Thymus (tissue), 11 donors: ENCODE measurements around the gene SORCS1. TPM values are rescaled to one million over a fixed set of nuclear protein-coding genes. Genes with fewer than 3 reads are reported as not detected.

Source experiments
- DNase-seq, 9 donors: peaks; one replicate each; pipeline ENCODE4 v3.0.0-alpha.2; 2013; ENCODE audit warnings: low spot score in 9 of 9, low read depth in 6 of 9, missing footprints in 1 of 9
- H3K27ac ChIP-seq, 2 donors: one replicate each; pipeline ENCODE4 v1.5.1; 2013; ENCODE audit warnings: control low read depth in 1 of 2, low read depth in 1 of 2, low read length in 1 of 2, mild to moderate bottlenecking in 1 of 2, moderate library complexity in 1 of 2
- H3K27me3 ChIP-seq, 2 donors: one replicate each; pipeline ENCODE4 v1.5.1; 2013; ENCODE audit warnings: low read length in 1 of 2; ENCODE audit not compliant: control insufficient read depth in 2 of 2, insufficient read depth in 1 of 2
- H3K36me3 ChIP-seq, 2 donors: one replicate each; pipeline ENCODE4 v1.5.1; 2013; ENCODE audit warnings: low read length in 1 of 2, mild to moderate bottlenecking in 1 of 2, moderate library complexity in 1 of 2; ENCODE audit not compliant: control insufficient read depth in 2 of 2, insufficient read depth in 2 of 2
- H3K4me1 ChIP-seq, 2 donors: one replicate each; pipeline ENCODE4 v1.5.1; 2013; ENCODE audit warnings: low read length in 2 of 2; ENCODE audit not compliant: control insufficient read depth in 2 of 2, insufficient read depth in 2 of 2
- H3K4me3 ChIP-seq, 2 donors: one replicate each; pipeline ENCODE4 v1.5.1; 2013; ENCODE audit warnings: low read length in 2 of 2, control low read depth in 1 of 2, mild to moderate bottlenecking in 1 of 2
- H3K9me3 ChIP-seq, 2 donors: one replicate each; pipeline ENCODE4 v1.5.1; 2013; ENCODE audit warnings: low read length in 1 of 2, mild to moderate bottlenecking in 1 of 2; ENCODE audit not compliant: control insufficient read depth in 2 of 2, insufficient read depth in 1 of 2
- WGBS: extraction: QIAGEN DNeasy Blood & Tissue Kit; methylation state at CpG from one replicate; pipeline ENCODE4 v1.1.7; 2013; 5-methylcytosine and 5-hydroxymethylcytosine counted together
- polyA plus RNA-seq: library from polyadenylated mRNA; stranded (reverse); fragments of 200-250 nt; gene quantifications from one replicate; pipeline ENCODE4 v1.2.3, GENCODE V29; 2013
- total RNA-seq: library from RNA; stranded (reverse); fragments of 120-200 nt; gene quantifications from one replicate; pipeline ENCODE4 v1.2.4, GENCODE V29; 2013
- donor health status: healthy.

The SORCS1 gene
- total and polyA plus RNA-seq, 2 donors: 1.1 to 3.6 TPM

DNA sequence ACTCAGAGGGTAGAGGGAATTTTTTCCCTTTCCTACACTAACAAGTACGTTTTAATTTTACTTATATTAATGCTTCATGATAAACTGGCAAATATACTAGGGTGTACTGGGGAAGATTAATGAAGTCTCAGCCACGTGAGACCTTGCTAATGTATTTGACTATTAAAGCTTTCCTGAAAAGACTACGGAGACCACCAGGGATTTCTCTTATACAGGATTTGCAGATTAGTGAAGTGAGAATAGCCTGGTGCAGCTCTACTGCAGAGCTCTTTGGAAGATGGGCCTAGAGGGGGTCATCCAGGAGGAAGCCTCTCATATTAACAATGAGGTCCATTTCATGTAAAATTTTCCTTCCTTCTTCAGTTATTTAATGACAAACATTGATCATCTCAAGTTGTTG lies 379.0 kb downstream of the SORCS1 start:
- H3K27ac ChIP-seq: no peak overlapping the region
- H3K36me3 ChIP-seq: no peaks in the 10 kb centered on the region
- no peaks in the 10 kb centered on the region for H3K9me3 ChIP-seq
- H3K4me1 ChIP-seq: no peaks in the 10 kb centered on the region
- no peaks in the 10 kb centered on the region for H3K27me3 ChIP-seq
- no peak for DNase-seq
- WGBS: 89% methylated on average over 3 of the region's 3 CpGs
- no peak overlapping the region for H3K4me3 ChIP-seq

DNA sequence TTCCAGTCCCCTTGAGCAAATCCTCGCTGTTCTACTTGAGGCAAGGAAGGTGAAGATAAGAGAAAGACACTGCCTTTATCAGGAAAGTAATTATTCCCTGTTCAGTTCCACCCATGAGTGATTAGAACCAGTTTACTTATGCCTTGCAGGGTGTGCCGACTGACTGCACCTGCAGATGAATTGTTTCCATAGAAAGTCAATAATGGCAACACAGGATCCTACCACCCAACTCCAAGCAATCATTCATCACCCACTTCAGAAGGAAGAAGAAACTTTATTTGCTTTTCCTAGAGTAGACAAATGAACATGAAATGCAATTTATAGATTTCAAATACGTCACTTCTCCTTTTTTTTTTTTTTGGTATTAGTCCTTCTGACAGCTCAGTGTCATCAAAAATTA lies 383.9 kb downstream of the SORCS1 start:
- WGBS: 90% methylated on average over 3 of the region's 3 CpGs
- Histone ChIP-seq H3K4me3 (no peak overlapping the region), H3K27ac (no peak overlapping the region), H3K9me3 (no peaks in the 10 kb centered on the region), H3K4me1 (no peaks in the 10 kb centered on the region), H3K27me3 (no peaks in the 10 kb centered on the region), H3K36me3 (no peaks in the 10 kb centered on the region)
- no peak for DNase-seq

DNA sequence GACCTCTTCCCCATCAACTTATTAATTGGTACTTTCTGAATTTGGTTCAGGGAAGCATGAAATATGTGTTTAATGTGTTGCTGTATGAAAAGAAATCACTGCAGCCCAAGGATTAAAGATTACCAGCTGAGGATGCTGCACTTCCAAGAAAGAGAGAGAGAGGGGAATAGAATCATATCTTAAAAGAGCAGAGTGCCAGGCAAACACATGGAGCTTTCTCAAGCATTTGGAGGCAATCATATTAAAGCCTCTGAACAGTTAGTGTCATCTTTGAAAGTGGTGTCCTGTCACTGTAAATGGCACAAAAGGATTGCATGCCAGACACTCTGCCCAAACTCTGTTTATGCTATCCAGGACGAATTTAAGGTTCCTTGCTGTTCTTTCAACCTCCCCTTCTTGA lies 386.7 kb downstream of the SORCS1 start:
- H3K27ac ChIP-seq: no peak overlapping the region
- no peaks in the 10 kb centered on the region for H3K36me3 ChIP-seq
- H3K27me3 ChIP-seq: no peaks in the 10 kb centered on the region
- no peaks in the 10 kb centered on the region for H3K9me3 ChIP-seq
- 57% methylated on average over 1 of the region's 1 CpG for WGBS
- no peaks in the 10 kb centered on the region for H3K4me1 ChIP-seq
- DNase-seq: no peak
- no peak overlapping the region for H3K4me3 ChIP-seq

DNA sequence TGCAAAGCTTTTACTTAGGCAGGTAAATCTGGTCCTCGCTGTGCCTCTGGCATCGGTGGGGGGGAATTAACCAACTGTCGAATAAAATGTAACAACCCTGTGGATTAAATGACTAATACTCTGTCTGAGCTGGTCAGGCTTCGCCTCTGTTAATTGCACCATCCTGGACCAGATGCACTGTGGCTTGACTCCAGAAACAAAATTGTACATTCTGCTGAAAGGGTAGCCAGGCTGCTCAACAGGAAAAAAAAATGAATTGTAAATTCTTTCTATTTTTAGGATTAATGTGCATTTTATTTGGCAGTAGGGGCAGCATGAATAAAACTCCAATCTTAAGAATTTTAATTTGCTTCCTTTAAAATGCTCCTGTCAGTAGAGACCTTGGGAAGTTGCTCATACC lies 389.4 kb downstream of the SORCS1 start:
- no peaks in the 10 kb centered on the region for H3K4me1 ChIP-seq
- 94% methylated on average over 4 of the region's 4 CpGs for WGBS
- H3K27ac ChIP-seq: no peak overlapping the region
- no peaks in the 10 kb centered on the region for H3K9me3 ChIP-seq
- H3K4me3 ChIP-seq: no peak overlapping the region
- no peak for DNase-seq
- no peaks in the 10 kb centered on the region for H3K27me3 ChIP-seq
- H3K36me3 ChIP-seq: no peaks in the 10 kb centered on the region

DNA sequence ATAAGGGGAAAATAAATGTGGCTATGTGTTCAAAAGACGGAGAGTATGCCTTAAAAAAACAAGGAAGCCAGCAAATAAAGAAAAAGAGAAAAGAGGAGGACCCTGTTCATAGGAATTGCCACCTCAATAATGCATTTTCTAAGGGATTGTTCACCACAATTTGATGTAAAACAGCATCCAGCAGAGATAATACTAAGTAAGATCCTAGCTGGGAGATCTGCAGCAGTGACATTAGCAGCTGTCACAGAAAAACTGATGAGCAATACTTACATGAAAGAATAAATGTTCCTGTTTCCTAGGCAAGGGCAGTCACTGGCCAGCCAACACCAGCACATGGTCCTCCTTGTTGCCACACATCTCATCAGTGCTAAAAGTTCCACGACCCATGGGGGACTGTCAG lies 391.5 kb downstream of the SORCS1 start:
- 78% methylated on average over 2 of the region's 2 CpGs for WGBS
- Histone ChIP-seq H3K36me3 (no peaks in the 10 kb centered on the region), H3K4me1 (no peaks in the 10 kb centered on the region), H3K27me3 (no peaks in the 10 kb centered on the region), H3K27ac (no peak overlapping the region), H3K9me3 (no peaks in the 10 kb centered on the region), H3K4me3 (no peak overlapping the region)
- no peak for DNase-seq

DNA sequence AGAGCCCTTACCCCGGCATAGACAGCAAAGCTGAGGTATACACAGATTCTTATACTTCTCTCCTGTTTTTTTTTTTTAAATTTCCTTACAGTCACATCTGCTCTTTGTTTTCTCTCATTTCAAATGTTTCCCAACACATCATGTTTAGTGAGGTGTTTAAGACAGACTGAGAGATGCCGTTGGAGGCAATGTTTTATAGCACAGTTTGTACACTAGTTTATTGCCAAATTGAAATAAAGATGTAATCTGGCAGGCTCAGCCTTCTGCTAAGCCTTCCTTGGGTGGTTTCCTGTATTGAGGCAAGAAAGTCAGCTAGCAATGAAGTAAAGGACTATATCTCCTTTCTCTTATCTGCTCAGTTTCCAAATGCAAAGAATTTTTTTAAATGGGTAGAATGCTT lies 393.4 kb downstream of the SORCS1 start:
- no peaks in the 10 kb centered on the region for H3K4me1 ChIP-seq
- H3K9me3 ChIP-seq: no peaks in the 10 kb centered on the region
- H3K27me3 ChIP-seq: no peaks in the 10 kb centered on the region
- no peak for DNase-seq
- H3K4me3 ChIP-seq: no peak overlapping the region
- no peak overlapping the region for H3K27ac ChIP-seq
- H3K36me3 ChIP-seq: no peaks in the 10 kb centered on the region
- 51% methylated on average over 2 of the region's 2 CpGs for WGBS

DNA sequence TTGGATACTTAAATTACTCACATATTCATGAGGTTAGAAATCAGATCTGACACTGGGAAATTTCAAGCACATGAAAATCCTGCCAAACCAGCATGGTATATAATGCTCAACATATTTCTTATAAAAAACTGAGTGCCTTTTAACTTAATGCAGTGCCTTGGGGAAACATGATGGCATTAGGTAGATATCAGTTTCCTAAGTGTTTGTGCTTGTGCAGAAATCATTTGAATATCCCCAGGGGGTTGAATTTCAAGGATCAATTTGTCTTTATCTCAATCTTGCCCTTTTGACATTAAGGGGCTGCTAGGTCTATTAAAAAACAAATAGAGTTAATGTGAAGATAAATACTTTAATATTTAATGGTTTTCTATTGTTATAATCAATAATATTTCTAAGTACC lies 396.3 kb downstream of the SORCS1 start:
- H3K27ac ChIP-seq: no peak overlapping the region
- no peak for DNase-seq
- H3K4me3 ChIP-seq: no peak overlapping the region
- H3K27me3 ChIP-seq: no peaks in the 10 kb centered on the region
- no peaks in the 10 kb centered on the region for H3K9me3 ChIP-seq
- H3K36me3 ChIP-seq: no peaks in the 10 kb centered on the region
- H3K4me1 ChIP-seq: no peaks in the 10 kb centered on the region

DNA sequence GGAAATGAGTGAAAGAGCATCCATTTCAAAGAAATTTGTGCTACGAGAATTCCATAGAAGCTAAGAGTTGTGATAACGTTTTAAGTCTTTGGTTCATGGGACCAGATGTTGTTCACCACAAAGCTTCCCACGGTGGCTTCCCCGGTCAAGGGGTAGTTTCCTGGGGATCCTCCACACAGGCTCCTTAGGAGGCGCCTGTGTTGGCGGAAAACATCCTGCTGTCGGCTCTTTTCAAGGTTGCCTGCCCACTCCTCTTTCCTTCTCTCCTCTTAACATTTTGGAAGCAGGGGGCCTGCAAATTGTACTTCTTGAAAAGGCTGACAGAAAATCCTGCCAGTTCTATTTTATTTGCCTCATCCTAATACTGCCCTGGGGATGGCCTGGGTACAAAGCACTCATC lies 398.6 kb downstream of the SORCS1 start:
- WGBS: 82% methylated on average over 7 of the region's 7 CpGs
- H3K36me3 ChIP-seq: no peaks in the 10 kb centered on the region
- no peaks in the 10 kb centered on the region for H3K4me1 ChIP-seq
- H3K4me3 ChIP-seq: no peak overlapping the region
- H3K27ac ChIP-seq: no peak overlapping the region
- no peaks in the 10 kb centered on the region for H3K27me3 ChIP-seq
- DNase-seq: no peak
- H3K9me3 ChIP-seq: no peaks in the 10 kb centered on the region

DNA sequence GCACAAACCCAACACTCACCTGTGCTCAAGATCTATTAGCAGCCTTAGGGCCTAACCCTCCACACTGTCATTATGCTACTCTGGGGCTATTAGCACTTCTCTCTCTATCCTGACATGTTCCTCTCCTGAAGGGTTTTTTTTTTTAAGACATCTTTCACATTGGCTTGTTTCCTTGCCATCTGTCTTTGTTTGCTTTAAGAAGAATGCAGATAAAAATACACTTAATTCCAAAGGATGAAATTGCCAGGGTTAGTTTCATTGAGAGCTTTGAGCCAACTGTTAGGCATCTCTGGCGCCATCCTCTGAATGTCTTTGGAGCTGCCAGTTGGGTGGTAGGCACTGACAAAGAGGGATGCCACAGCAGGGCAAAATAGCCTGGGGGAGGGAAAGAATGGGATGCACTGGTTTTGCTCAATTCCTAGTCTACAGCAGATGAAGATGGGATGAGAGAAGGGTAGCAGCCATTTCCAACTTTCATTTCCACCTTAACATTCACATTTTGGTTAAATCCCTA lies 399.2 kb downstream of the SORCS1 start:
- Histone ChIP-seq H3K9me3 (no peaks in the 10 kb centered on the region), H3K4me3 (no peak overlapping the region), H3K27me3 (no peaks in the 10 kb centered on the region), H3K36me3 (no peaks in the 10 kb centered on the region), H3K27ac (no peak overlapping the region), H3K4me1 (no peaks in the 10 kb centered on the region)
- no peak for DNase-seq
- 88% methylated on average over 1 of the region's 1 CpG for WGBS

DNA sequence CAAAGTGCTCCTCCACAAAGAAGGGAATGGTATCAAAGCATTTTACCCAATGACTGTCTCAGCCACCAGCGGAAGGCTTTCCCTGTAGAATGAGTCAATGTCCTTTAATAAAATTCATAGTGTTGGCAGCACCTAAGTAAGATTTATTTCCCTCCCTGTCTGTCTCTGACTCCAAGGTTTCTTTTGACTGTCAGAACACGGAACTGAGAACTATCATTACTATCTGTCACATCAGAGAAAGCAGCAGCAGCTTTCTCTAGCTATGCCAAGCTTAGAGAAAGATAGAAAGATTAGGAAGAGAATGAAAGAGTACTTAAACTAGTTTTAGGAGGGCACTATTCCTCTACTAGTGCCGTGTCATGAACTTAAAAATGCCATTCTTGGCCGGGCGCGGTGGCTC lies 400.1 kb downstream of the SORCS1 start:
- H3K4me3 ChIP-seq: no peak overlapping the region
- no peaks in the 10 kb centered on the region for H3K36me3 ChIP-seq
- H3K4me1 ChIP-seq: no peaks in the 10 kb centered on the region
- H3K27me3 ChIP-seq: no peaks in the 10 kb centered on the region
- no peak overlapping the region for H3K27ac ChIP-seq
- no peak for DNase-seq
- H3K9me3 ChIP-seq: no peaks in the 10 kb centered on the region
- 95% methylated on average over 6 of the region's 6 CpGs for WGBS
